ENCODE results near the gene ILKAP.

- TF ChIP-seq CTCF (IDR thresholded peaks at IDR 0.05; ENCODE audit: borderline replicate concordance, extremely low read depth, low read length, poor library complexity, severe bottlenecking) (no peak), EZH2 (IDR thresholded peaks at IDR 0.05; ENCODE audit: borderline replicate concordance, low read depth, low read length, severe bottlenecking) (no peak)
Measured at GRCh38 chr2:238126338-238126737, 77.2 kb downstream of the ILKAP start.

All from DND-41 (cell line).